ENCODE results near the gene BPHL. TPM values are rescaled to one million over a fixed set of nuclear protein-coding genes. Genes with fewer than 3 reads are reported as not detected.
A peak's percentile ranks its signal among the peaks of the same experiment; 100 is the strongest.

The BPHL gene
- total and polyA plus RNA-seq, 2 experiments from 2014 or later: 22.8 to 45.5 TPM

- TF ChIP-seq NANOG (IDR thresholded peaks at IDR 0.05; ENCODE audit: borderline replicate concordance) (no peak), CTCF (conservative IDR thresholded peaks at IDR 0.05; ENCODE audit: low read depth in 2 of 2) (no peak), REST (IDR thresholded peaks at IDR 0.05; ENCODE audit: unreplicated experiment) (no peak), ZNF331 (CRISPR knock-in tag; IDR thresholded peaks at IDR 0.05; ENCODE audit: low read depth) (no peak), JUNB (IDR thresholded peaks at IDR 0.05; ENCODE audit: unreplicated experiment) (no peak), ZNF114 (CRISPR knock-in tag; IDR thresholded peaks at IDR 0.05) (no peak), EZH2 (IDR thresholded peaks at IDR 0.05; ENCODE audit: low read depth, unreplicated experiment) (no peak), ETS1 (IDR thresholded peaks at IDR 0.05) (no peak)
These were observed 26.1 kb downstream of the BPHL start (continued) for GRCh38 chr6:3144571-3144970.

- peaks cover 26% of the 10 kb centered on the region; the same call in 1 of the 2 replicates for H3F3A ChIP-seq (replicated peaks; ENCODE audit: low read depth)
- no peaks in the 10 kb centered on the region for H4K20me1 ChIP-seq (replicated peaks; ENCODE audit: insufficient read depth)
- no peak overlapping the region for H3K4me2 ChIP-seq
- Mint-ChIP-seq H3K9me3 (peaks cover 9% of the 10 kb centered on the region), H3K27me3 (ENCODE audit: insufficient read depth, low read depth, poor library complexity) (peaks cover 13% of the 10 kb centered on the region), H3K36me3 (ENCODE audit: low read depth) (peaks cover 71% of the 10 kb centered on the region), H3K4me3 (no peak overlapping the region), H3K27ac (no peak overlapping the region), H3K4me1 (peaks cover 19% of the 10 kb centered on the region)
- no peak for TF ChIP-seq POLR2AphosphoS5 (IDR thresholded peaks at IDR 0.05; ENCODE audit: low read depth)
- peak in 1 of 2 experiments; percentile 51; a peak in 2 of 4 replicates for TF ChIP-seq CTCF (conservative IDR thresholded peaks at IDR 0.05; ENCODE audit: low read depth in 2 of 2)
- peaks cover 9% of the 10 kb centered on the region for H3K36me3 ChIP-seq (ENCODE audit: insufficient read depth)
- ATAC-seq (peak; percentile 43), DNase-seq (ENCODE audit: low spot score) (no peak)
- H2AFZ ChIP-seq: no peak overlapping the region
- H3K27ac ChIP-seq (ENCODE audit: low read depth): no peak overlapping the region
- no peaks in the 10 kb centered on the region; the same call in 1 of the 2 replicates for H3K79me2 ChIP-seq (replicated peaks; ENCODE audit: insufficient read depth)
- no peaks in the 10 kb centered on the region for H3K9me2 ChIP-seq (ENCODE audit: insufficient read depth)
- no peaks in the 10 kb centered on the region for H3K27me3 ChIP-seq (ENCODE audit: insufficient read depth)
- no peak overlapping the region for H3K4me3 ChIP-seq
- peaks cover 9% of the 10 kb centered on the region for H3K4me1 ChIP-seq (ENCODE audit: insufficient read depth)
These were observed 29.6 kb downstream of the BPHL start for GRCh38 chr6:3147914-3148757.
